Glomerular endothelial cell (primary cell): Measurements from ENCODE around the gene ARHGEF19. TPM values are rescaled to one million over a fixed set of nuclear protein-coding genes. Genes with fewer than 3 reads are reported as not detected.
"Not testable (repeated sequence)": the region's sequence is repeated elsewhere in the genome, so short reads cannot be mapped to it uniquely, and the experiment has no call there.

ENCODE experiments used
- DNase-seq: peaks from one replicate; pipeline ENCODE4 v3.0.0-alpha.2; 2011; ENCODE audit warnings: low read depth, low spot score; ENCODE audit errors: extremely low read depth
- total RNA-seq: library from RNA; depleted of rRNA; stranded (reverse); fragments of >200 nt; gene quantifications from 2 replicates; pipeline ENCODE4 v1.2.3, GENCODE V29; 2015

ARHGEF19 gene
- 2.6 and 3.7 TPM in 2 replicates for total RNA-seq

DNA sequence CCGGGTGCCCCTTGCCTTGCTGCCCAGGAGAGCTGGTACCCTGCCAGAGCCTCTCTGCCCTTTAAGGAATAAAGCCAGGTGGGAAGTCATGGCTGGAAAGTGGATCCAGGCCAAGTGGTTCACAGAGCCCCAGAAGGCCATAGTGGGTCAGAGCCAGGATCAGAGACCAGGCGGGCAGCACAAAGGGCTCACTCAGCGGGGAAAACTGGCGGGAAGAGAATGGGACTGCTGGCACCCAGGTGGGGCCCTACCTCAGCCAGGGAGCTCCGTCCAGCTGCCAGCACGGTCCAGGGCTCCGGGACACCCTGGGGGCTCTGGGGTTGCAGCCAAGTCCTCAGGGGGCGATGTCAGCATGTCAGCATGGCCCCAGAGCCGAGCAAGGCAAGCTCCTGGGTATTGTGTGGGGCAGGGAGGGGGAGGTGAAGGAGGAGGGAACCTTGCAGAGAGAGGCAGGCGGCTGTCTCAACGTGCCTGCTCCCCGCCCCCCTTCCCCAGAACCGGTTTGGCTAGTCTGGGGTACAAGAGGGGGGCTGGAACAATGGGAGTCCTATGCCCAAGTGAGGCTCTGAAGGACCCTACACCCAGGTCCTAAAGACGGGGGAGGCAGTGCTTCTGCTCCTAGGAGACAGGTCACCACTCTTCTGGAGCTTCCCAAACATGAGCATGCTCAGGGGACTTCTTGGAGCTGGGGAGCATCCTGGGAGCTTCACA, at the start of gene ARHGEF19:
TSS of gene ARHGEF19 (minus strand) at position 402 of the 711 bp plus-strand sequence. CDS start 3,598 bp downstream, outside the sequence.
- DNase-seq, result no peak

DNA sequence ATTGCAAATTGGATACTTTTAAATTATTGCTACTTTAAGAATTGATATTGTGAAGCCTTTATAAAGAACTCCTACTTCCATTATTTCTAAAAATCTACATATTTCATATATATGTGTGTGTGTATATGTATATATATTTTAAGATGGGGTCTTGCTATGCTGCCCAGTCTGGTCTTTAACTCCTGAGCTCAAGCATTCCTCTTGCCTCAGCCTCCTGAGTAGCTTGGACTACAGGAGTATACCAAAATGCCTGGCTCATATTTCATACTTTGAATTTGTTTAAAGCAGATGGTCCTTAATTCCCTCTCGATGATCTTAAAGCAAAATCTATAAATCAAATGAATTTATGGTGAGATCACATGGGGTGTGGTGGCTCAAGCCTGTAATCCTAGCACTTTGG, 49.6 kb upstream of the ARHGEF19 start:
- no peak for DNase-seq

DNA sequence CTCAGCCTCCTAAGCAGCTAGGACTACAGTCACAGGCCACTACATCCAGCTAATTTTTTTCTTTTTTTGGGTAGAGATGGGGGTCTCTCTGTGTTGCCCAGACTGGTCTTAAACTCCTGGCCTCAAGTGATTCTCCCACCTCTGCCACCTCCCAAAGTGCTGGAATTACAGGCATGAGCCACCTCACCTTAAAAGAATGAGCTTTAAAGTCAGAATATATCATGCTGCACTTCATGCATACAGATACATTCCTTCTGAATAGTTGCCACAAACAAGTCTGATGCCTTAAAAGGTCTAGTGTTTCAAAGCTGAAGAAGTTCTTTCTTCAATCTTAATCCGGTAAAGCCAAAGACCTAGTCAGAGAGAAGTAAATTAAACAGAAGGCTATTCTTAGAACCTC, 48.4 kb upstream of the ARHGEF19 start:
- no peak for DNase-seq

DNA sequence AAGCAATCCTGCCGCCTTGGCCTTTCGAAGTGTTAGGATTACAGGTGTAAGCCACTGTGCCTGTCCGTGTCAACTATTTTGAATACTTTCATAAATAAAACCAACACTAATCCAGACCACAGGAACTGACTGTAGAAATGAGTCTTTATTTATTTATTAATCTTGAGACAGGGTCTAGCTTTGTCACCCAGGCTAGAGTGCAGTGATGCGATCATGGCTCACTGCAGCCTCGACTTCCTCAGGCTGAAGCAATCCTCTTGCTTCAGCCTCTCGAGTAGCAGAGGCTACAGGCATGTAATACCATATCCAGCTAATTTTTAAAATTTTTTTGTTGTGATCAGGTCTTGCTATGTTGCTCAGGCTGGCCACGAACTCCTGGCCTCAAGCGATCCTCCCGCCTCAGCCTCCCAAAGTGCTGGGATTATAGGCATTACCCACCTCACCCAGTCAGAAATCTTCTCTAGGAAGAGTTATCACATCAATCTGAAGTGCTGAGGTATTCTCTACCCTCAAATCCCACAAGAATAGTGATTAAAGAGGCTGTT, 46.2 kb upstream of the ARHGEF19 start:
- no peak for DNase-seq

DNA sequence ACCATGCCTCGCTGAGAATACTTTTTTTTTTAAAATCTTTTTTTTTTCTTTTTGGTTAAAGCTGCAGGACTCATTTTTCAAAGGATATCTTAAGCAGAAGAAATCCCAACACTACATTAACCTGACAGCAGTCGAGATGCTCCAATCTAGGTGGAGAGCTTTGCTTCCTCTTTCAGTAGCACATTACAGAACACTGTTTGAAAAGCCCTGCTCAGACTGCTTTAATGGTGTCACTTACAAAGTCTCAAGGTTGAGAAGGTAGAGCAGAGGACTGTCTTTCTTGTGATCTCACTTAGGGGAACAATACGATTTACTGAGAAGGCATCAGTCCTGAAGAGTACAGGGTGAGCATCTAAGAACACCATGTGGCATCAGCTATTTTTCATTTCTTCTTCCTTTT, 45.5 kb upstream of the ARHGEF19 start:
- DNase-seq, result no peak

DNA sequence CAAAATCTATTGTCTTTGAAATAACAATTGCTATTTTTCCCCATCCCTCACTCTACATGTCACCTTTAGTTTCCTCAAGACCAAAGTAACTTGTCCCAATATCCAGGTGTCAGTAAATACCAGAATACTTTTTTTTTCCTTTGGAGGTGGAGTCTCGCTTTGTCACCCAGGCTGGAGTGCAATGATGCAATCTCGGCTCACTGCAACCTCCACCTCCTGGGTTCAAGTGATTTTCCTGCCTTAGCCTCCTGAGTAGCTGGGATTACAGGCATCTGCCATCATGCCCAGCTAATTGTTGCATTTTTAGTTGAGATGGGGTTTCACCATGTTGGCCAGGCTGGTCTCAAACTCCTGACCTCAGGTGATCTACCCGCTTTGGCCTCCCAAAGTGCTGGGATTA, 45.1 kb upstream of the ARHGEF19 start:
- DNase-seq, result not testable (repeated sequence)

DNA sequence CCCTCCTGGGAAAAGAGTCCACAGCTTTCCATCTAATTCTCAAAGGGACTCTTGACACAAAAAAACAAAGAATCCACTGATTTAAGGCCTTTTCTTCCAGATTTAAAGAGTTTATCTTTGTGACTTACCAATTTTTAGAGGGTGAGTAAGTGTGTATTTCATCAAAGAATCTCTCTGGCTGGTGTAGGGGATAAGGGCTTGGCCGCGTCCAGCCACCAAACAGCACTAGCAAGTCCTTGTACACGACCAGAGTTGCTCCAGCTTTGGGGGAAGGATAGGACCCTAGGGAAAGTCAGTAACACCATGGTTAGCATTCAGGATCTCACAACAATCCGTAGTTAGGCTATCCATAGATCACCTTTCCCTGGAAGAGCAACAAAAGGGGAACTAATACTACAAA, 44.0 kb upstream of the ARHGEF19 start:
- no peak for DNase-seq

DNA sequence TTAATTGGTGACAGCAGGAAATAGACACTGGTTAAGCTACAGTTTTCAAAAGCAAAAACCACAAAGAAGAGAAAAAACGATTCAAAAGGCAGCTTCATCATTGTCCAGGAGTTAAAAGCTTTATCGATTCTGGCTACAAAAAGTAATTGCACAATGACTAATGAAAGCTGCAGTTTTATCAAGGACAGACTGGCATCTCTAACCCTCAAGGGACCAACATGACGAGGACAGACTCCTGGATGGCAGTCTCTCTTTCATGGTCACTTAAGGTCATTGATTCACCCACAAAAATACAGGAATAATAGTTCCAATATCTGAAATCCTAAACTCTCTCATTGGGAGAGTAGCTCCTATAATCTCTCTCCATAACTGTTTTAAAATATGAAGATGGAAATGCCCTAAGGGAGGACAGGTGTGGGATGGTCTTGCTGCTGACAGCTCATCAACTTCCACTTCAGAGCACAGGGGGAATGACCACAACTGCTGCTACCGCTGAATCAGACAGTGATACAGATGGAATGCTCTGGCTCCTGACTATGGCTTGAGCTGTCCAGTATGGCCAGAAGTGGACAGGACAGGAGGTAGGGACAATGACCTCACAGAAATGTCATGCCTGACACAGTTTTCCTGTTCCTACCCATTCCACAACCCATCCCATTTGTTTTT, 41.9 kb upstream of the ARHGEF19 start:
- DNase-seq, result no peak

DNA sequence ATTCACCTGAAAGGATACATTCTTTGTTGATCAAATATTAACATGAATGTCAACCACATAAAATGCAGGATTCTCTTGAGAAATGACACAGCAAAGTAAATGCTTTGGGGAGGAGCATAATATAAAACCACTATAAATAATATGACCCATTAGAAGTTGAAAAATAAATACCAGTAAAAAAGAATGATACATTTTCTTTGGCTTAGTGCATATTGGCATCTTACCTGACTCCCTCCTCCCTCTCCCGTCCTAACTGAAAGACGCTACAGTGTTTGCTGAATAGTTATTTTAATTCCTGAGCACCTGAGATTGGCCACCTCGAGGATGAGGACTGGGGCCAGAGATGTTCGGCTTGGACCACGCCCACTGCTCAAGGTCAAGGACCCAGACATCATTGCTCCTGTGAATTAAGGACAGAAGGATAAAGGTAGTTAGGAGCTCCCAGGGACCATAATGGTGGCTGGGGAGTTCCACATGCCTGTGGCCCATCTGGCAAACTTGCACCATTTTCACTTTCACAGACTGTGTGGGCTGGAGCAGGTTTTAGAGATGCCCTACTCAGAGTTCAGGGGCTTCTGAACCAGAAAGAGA, 41.0 kb upstream of the ARHGEF19 start:
- DNase-seq, result no peak

DNA sequence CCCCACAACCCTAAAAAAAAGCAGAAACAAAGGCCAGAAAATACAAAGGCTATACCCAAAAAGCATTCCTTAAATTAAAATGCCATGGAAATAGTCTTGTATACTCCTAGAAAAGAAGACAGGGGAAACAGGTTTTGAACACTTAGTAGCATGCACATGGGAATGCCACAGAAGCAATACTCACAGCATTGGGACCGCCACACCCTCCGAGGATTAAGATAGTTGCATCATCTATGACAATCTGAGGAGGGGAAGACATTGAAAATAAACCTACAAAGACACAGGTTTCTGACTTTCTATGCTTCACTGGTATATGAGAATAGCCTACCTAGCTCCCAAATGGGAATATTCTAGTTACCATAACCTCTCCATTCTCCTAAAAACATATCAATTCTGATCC, 40.5 kb upstream of the ARHGEF19 start:
- no peak for DNase-seq

DNA sequence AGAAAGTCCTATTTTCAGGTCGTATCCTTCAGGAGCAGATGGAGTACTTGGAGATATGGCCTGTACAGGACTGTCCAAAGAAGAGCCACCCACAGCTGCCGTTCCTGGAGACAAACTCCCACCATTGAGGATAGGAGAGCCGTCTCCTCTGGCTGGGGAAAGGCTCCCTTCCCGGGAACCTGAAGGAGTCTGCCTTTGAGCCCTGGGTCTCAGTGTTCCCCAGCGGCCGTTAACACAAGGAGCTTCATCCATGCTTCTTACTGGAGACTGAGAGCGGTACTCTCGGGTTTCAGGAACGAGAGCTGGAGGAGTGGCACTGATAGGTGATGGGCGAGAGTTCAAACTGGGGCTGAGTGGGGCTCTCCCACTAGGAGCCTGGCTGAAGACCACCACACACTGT, 38.9 kb upstream of the ARHGEF19 start:
- no peak for DNase-seq

DNA sequence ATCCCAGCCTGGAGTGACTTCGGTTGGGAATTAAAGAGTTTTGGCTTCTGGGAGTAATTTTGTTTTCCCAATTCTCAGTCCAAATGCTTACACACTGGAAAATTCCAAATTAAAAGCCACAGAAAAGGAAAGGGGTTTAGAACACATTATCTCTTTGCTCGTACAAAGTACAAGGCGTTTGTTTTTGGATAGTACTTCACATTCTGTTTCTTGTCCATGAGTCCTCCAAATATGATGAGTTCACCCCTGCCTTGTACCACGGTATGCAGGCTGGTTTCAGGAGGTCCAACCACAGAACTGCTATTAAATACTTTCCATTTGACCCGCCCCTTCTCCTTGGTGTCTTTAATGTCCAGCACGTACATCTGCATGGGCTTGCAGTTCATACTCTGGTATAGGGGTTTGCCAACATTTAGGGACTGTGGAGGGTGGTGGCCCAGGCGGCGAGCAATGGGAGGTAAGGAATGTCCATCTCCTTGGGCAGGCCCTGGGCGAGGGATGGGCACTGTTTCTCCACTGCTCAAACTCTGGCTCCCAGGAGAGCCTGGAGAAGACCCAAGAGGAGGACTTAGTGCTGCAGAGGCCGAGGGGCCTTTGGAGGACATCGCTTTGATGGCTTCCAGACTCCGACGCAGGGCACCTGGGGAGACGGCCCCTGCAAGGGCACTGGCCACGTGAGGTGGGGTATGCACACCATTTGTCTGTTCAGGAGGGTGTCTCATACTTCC, 38.2 kb upstream of the ARHGEF19 start:
- DNase-seq, result no peak

DNA sequence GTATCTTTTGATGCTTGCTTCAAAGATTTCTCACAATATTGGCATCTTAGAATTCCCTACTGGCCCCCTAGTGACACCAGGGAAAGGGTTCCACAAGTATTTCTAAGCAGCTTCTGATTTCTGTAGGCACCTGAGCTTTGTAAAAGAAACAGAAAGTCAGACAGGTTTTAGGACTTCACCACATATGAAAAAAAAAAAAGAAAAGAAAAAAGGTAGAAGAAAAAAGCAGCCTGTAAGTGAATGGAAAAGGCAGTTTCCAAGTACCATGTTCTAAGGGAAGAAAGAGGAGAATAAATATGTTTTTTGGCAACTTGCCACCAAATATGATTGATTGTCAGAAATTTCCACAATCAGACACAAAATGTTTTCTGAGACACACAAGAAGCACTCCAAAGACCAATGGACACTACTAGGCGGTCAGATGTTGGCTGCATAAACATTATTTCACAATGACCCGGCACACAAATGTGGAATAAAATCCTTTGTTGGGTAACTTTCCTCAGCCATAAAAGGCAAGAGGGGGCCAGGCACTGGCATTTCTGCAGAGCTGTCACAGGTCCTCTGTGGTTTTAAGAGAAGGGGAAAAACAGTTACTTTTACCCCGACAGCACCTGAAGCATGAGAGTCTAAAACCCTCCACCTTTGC, 37.3 kb upstream of the ARHGEF19 start:
- DNase-seq, result peak; percentile 75

DNA sequence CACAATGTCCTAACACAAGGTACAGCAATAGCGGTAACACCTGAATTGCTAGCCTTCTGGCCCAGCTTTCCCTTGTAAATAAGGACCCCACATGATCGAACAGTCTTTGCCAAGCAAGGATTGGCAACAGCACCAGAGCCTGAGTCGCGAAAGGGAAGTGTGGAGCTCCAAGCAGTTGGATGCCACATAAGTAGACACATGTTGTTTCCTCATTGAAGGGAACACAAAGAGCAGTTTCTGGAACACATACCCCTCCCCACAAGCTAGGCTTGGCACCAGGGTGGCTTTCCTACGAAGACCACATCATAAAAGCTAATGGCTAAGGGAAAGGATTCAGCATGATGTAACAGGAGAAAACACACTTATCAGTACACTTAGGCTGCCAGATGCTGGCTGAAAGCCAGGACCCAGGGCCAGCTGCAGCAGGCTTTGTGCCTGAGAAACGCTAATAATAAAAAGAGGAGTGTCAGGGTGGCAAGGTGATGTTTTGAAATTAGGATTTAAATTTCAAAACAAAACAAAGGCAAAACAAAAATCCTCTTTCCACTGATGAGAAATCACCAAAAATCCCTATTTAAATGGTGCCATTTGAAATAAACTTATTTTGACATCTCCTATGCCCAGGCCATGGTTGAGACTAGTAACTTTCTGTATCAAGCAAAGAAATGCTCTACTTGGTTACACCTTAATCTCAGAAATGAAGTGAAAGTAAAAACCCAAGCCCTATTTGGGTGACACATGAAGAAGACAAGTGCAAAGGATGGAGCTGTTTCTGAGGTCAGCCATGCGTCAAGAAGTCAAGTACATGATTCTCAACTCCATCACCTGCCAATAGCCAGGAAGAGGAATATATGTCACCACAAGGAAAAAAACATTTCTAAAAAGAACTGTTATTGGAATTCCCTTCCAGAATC, 36.4 kb upstream of the ARHGEF19 start:
- DNase-seq, result peak; percentile 92

DNA sequence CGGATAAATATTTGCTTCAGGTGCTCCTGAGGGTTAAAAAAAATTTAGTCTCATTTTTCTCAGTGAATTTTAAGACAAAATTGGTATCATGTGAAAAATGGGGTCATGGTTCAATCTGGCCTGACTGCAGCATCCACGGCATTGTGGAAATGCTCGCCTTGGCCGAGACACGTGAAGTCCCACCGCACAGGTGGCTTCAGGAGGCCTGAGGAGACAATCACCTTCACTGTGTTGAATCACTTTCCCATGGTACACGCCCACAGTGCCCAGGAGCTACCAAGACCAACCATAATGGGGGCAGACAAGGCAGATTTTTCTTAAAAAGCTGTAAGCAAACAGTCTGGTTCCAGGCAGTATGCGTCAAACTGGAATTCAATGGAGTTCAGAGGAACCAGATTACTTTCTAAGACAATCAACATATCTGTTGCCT, 35.6 kb upstream of the ARHGEF19 start:
- DNase-seq, result no peak

DNA sequence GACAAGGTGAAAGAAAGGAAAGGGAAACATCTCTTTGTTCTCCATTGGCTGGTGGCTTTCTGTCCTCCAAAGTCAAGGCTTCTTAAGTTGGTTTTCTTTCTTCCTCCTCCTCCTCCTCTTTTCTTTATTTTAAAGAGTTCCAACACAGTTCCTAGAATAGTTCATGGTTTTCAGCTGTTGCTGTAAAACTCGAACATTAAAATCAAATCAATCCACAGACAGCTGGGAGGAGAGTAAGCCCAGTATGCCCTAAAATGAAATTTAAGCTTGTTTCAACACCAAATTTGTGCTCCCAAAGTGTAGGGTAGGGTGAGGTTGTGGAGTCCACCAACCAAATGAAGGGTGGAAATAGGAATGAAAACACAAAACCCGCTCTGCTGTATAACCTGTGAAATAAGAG, 35.0 kb upstream of the ARHGEF19 start:
- DNase-seq, result no peak

DNA sequence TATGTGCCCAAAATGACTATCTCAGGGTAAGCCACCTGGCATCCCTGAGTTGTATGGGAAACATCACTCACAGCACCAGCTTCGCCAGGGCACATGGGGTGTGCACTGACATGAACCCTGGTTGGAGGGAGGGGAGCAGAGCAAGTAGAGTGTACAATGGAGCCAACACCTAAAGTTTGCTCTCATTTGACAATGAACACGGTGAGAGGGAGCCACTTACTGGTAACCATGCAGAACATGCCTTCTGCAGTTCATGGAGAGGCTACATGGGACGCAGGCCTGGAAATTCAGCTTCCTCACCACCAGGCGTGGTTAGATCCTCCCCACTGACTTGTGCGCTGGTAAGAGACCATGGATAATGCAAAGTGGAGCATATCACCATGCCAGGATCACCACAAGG, 34.5 kb upstream of the ARHGEF19 start:
- DNase-seq, result no peak

DNA sequence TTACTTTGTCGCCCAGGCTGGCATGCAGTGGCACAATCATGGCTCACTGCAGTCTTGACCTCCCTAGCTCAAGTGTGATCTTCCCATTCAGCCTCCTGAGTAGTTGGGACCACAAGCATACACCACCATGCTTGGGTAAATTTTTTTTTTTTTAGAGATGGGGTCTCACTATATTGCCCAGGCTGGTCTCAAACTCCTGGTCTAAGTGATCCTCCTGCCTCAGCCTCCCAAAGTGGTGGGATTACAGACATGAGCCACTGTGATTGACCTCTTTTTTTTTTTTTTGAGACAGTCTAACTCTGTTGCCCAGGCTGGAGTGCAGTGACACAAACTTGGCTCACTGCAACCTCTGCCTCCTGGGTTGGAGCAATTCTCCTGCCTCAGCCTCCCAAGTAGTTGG, 33.8 kb upstream of the ARHGEF19 start:
- DNase-seq, result not testable (repeated sequence)

DNA sequence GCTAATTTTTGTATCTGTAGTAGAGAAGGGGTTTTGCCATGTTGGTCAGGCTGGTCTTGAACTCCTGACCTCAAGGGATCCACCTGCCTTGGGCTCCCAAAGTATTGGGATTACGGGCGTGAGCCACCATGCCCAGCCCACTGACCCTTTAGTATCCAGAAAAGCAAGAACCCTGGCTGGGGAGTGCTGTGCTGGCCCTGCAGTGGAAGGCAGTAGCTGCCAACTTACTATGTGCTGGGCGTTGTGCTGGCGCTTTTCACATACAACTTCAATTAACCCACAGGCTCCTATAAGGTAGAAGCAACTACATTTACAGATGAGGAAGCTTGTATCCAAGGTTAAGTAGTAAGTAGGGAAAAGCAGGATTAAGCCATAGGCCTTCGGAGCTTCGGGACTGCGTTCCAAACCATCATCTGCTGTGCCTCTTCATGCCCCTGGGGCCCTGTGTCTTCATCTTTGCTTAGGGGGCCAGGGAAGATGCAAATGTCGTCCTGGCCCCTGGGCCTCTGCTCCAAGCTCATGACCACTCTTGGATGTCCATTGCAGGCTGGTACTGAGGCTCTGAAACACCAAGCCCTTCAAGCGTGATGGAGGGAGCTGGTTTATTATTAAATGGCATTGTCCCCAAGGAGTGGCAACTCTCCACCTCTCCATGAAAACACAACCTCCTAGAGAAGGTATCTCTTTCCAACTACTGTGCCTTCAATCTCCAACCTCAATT, 33.2 kb upstream of the ARHGEF19 start:
- DNase-seq, result no peak
